GM21786 (cell line): Measurements from ENCODE around the gene AVPR1B.
"Not testable (repeated sequence)": the region's sequence is repeated elsewhere in the genome, so short reads cannot be mapped to it uniquely, and the experiment has no call there.

Experiments used
- ATAC-seq: cut with Tn5 transposase; IDR thresholded peaks from one replicate; pipeline ENCODE4 v1.9.1; 2021; ENCODE audit not compliant: unreplicated experiment

The AVPR1B gene

DNA sequence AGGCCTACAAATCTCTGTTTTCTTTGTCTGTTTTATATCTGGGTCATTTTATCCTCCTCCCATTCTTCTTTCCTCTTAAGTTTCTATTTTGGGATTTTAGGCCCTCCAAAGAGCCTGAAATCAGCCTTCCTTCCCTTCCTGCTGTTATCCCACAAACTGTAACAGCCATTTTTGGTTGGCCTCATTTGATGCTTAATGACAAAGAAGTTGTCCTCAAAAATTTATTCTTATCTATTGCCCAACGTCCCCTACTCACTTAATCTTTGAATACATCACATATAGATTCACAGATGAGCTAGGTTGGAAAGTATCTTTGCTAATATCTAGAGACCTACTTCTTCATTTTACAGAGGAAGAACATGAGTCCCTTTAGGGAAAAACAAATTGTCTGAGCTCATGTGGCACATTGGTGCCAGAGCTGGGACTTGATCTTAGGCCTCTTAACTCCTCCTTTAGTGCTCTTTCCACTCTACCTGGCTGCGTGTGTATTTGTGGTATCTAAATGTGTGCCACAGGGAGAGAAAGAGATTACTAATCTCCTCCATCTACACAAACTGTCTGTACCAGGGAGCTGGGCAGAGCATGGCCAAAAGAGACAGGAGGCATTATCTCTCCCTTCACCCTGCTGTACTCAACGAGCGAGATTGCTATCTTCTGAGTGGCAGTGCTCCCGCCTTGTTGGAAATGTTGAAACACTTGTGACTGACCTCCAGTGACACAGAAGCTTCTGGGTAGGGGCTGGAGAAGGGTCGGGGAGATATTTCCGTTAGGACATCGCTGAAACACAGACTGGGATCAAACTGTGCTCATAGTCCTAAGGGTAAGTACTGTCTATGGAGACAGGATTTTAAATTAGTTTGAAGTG, 34.1 kb downstream of the AVPR1B start:
- ATAC-seq = no peak

GRCh38 chr1:206081856-206082255, 35.3 kb downstream of the AVPR1B start:
- no peak for ATAC-seq

DNA sequence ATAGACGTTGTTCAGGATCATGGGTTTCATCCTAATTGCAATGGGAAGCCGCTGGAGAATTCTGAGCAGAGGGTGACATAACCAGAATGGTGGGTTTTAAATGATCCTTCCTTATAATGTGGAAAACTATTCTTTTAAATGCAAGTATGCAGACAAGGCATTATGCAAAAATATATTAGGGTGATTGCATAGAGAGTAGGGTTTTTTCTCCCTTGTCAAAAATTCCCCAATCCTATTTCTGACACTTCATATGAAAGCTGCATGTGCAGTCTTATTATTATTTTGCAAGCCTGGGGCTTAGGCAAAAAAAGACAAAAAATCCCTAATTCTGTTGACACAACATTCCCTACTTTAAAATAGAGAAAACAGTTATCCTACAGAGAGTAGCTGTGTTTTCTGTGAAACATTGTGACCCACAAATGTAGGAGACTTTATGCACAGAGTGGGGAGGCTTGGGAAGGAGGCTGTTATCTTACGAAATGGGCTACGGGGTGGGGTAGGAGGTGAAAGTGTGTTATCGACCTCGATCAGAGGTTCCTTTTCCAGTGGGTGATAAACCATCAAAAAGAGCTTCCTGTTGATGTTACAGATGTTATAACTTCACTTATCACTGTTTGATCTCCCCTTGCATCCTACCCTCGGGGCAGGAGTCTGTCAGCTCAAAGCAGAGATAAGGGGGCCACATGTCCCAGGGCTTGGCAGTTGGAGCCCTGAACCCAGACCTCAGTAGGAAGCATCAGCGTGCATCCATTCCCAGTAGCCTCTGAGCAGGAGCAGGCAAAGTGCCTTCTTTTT, 37.0 kb downstream of the AVPR1B start:
- no peak for ATAC-seq

- ATAC-seq = no peak
Observed at GRCh38 chr1:206079135-206079534, 38.1 kb downstream of the AVPR1B start.

GRCh38 chr1:206075786-206076755, 41.1 kb downstream of the AVPR1B start:
- no peak for ATAC-seq

DNA sequence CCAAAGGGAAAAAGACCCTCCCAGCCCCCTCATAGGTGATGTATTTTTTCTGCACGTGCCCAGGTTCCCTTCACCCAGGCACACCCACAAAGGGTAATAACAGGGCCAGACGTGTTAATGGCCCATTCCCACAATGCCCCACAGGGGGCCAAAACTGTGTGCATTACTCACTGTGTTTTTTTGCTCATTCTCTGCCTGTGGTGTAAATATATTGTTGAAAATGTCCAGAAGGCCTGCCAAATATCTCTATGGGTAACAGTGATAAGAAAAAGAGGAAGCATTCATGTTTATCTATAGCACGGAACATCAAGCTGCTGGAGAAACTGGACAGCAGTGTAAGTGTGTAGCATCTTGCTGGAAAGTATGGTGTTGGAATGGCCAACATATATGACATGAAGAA, 42.3 kb downstream of the AVPR1B start:
- no peak for ATAC-seq

DNA sequence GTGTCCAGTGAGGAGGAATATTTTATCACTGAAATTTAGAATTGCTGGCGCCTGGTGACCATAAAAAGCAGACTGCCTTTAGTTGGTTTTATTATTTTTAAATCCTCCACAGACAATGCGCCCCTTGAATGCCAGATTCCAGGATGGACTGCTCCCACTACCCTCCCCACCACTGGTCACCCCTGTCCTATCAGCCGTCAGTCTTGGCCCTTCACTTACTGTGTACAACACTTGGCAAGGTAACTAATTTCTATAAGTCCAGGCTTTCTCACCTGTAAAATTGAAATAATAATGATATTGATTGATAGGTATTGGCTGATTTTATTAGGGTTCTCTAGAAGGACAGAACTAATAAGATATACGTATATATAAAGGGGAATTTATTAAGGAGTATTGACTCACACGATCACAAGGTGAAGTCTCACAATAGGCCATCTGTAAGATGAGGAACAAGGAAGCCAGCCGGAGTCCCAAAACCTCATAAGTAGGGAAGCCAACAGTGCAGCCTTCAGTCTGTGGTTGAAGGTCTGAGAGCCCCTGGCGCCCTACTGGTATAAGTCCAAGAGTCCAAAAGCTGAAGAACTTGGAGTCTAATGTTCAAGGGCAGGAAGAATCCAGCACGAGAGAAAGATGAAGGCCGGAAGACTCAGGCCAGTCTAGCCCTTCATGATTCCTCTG, 46.4 kb downstream of the AVPR1B start:
- ATAC-seq = no peak

DNA sequence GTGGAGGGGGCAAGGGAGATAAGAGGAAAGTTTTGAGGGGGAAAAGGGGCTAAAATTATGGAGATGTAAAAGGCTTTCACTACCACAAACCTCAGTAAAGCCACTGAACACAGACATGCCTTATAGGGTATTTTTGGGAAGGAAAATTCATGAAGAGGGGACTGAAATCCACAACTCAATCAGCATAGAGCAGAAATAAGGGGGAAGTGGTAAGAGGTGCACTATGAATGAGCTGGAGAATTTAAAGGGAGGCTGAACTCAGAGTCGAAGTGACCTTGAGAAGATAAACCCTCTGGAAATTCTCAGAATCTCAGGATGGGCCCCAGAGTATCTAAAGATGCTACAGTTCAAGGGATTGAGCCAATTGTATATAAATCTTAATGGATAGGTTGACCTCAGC, 48.9 kb downstream of the AVPR1B start:
- no peak for ATAC-seq

GRCh38 chr1:206067486-206068227, 49.5 kb downstream of the AVPR1B start:
- peak; percentile 44 for ATAC-seq

DNA sequence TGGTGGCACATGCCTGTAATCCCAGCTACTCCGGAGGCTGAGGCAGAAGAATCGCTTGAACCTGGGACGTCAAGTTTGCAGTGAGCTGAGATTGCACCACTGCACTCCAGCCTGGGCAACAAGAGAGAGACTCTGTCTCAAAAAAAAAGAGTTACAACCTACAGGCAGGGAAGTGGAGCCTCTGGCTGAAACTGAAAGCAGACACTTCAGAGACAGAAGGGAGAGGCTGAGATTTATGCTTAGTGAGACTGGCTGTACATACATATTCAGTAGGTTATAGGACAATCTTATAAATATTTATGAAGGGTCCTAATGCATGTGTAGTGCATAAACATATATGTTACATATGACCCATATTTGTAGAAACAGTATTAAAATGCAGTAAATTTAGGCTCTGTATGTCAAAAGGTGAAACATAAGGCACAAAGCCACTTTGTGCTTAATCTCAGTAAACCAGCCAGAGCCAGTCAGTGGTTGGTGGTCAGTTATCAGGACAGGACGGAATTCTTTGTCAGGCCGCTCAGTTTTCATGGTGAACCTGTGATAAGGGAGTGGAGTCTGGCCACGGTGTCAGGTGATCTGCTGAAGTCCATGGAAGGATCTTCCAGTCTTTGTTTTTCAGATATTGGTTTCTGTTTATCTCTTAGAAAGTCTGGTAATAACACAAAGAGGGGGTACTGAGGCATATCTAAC, 50.6 kb downstream of the AVPR1B start:
- peak; percentile 80 for ATAC-seq

DNA sequence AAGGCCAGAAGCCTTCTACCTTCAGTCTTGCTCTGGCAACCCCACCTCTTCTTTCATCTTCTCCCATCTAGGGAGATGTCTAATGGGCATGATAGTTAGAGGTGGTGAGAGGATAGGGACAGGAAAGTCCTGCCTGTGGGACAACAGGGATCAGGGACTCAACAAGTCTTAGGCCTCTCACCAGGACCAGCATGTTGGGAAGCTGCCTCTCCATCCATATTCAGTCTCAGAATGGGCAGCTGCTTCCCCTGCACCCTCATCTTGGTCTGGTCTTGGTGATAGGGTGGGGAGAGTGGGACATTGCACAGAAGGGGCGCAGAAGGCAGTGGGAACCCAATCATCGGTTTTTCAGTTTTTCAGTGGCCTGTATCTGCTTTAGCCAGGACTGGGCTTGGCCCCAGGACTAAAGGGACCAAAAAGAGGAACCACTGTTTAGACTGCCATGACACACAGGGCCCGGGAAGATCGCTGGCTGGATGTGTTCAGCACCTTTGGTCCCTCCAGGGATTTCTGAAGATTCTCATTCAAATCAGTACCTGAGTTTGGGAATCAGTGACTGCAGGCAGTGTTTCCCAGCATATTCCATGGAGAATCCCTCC, 51.5 kb downstream of the AVPR1B start:
- ATAC-seq = no peak

GRCh38 chr1:206064501-206064900, 52.7 kb downstream of the AVPR1B start:
- ATAC-seq = not testable (repeated sequence)

GRCh38 chr1:206064001-206064400, 53.2 kb downstream of the AVPR1B start:
- ATAC-seq = not testable (repeated sequence)

DNA sequence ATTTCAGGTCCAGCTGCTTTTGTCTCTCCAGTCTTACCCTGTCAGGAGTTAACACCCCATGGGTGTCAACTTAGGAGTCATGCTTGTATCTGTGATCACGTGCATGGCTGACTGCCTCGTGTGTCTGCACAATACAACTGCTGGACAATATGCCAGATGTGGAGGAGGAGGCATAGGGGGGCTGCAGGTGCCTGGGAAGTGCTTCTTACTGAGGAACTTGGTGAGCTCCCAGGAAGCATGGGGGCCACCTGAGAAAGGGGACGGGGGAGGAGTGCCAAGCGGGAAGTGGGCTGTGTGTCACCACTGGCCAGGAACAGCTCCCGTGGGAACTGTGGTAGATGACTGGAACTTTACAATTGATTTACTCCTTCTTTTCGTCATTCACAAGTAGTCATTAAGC, 54.7 kb downstream of the AVPR1B start:
- ATAC-seq = no peak

GRCh38 chr1:206060844-206061243, 56.3 kb downstream of the AVPR1B start:
- ATAC-seq = no peak
